Panc1 (cell line): ENCODE results near the gene PLCH2.

Source experiments
- POLR2AphosphoS5 ChIP-seq: IDR thresholded peaks from 2 replicates; pipeline ENCODE4 v1.6.1; 2012; ENCODE audit warnings: mild to moderate bottlenecking, low read depth, low read length, moderate library complexity
- TF ChIP-seq, protein P1 (sequence below): fragments of 450-650 bp; IDR thresholded peaks from 2 replicates; pipeline ENCODE4 v1.5.1; 2017; ENCODE audit warnings: mild to moderate bottlenecking
- TF ChIP-seq, protein P2 (sequence below), 2 experiments: IDR thresholded peaks; 2 replicates each; pipeline ENCODE4 v1.6.1; 2011 to 2012; ENCODE audit warnings: low read depth in 2 of 2, control low read depth in 1 of 2, low read length in 1 of 2, mild to moderate bottlenecking in 1 of 2, moderate library complexity in 1 of 2; ENCODE audit not compliant: insufficient read depth in 1 of 2

DNA sequence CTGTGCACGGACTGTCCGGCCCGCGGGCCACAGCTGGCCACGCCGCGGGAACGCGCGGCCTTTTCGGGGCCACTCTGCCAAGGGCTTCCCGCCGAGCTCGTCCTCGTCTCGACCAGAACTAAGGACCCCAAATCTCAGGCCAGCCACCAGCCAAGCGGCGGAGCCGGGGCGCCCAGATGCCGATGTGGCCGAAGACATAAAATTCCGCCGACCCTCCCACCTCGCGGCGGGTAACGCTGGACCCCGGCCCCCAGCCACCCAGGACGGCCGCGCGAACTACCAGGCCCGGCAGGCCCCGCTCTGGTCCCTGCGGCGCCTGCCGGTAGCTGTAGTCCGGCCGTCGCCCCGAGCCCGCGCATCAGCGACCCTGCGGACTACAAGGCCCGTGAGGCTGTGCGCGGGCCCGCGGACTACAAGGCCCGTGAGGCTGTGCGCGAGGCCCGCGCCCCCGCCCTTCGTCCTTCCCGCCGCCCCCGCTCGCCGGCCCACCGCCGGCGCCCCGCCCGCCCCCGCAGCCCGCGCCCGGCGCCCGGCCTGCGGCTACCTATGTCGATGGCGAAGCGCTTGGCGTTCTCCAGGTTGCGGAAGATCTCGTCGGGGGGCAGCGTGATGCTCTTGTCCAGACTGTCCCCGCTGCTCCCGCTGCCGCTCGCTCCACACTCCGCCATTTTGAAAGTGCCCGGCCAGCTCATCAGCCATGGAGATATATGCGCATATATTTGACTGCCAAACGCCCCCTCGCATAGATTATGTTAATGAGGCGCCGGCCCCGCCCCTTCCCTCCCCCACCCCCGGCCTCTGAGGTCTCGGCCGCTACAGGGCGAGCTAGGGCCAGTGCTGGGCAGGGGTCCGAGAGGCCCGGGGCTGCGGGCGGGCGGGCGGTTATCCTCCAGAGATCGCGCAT lies 50.1 kb downstream of the PLCH2 start, which contains the start of gene PANK4:
- peak; percentile 69 for TF ChIP-seq POLR2AphosphoS5
- TF ChIP-seq, protein P1, sequence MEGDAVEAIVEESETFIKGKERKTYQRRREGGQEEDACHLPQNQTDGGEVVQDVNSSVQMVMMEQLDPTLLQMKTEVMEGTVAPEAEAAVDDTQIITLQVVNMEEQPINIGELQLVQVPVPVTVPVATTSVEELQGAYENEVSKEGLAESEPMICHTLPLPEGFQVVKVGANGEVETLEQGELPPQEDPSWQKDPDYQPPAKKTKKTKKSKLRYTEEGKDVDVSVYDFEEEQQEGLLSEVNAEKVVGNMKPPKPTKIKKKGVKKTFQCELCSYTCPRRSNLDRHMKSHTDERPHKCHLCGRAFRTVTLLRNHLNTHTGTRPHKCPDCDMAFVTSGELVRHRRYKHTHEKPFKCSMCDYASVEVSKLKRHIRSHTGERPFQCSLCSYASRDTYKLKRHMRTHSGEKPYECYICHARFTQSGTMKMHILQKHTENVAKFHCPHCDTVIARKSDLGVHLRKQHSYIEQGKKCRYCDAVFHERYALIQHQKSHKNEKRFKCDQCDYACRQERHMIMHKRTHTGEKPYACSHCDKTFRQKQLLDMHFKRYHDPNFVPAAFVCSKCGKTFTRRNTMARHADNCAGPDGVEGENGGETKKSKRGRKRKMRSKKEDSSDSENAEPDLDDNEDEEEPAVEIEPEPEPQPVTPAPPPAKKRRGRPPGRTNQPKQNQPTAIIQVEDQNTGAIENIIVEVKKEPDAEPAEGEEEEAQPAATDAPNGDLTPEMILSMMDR: no peak
- TF ChIP-seq, protein P2, sequence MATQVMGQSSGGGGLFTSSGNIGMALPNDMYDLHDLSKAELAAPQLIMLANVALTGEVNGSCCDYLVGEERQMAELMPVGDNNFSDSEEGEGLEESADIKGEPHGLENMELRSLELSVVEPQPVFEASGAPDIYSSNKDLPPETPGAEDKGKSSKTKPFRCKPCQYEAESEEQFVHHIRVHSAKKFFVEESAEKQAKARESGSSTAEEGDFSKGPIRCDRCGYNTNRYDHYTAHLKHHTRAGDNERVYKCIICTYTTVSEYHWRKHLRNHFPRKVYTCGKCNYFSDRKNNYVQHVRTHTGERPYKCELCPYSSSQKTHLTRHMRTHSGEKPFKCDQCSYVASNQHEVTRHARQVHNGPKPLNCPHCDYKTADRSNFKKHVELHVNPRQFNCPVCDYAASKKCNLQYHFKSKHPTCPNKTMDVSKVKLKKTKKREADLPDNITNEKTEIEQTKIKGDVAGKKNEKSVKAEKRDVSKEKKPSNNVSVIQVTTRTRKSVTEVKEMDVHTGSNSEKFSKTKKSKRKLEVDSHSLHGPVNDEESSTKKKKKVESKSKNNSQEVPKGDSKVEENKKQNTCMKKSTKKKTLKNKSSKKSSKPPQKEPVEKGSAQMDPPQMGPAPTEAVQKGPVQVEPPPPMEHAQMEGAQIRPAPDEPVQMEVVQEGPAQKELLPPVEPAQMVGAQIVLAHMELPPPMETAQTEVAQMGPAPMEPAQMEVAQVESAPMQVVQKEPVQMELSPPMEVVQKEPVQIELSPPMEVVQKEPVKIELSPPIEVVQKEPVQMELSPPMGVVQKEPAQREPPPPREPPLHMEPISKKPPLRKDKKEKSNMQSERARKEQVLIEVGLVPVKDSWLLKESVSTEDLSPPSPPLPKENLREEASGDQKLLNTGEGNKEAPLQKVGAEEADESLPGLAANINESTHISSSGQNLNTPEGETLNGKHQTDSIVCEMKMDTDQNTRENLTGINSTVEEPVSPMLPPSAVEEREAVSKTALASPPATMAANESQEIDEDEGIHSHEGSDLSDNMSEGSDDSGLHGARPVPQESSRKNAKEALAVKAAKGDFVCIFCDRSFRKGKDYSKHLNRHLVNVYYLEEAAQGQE (IDR thresholded peaks at IDR 0.05; ENCODE audit: insufficient read depth in 1 of 2, low read depth in 2 of 2, low read length in 1 of 2): no peak
